CD4-positive, alpha-beta T cell treated with Interleukin-15 for 1 hour (primary cell): ENCODE measurements around the gene CCDC33.

Experiments used
- DNase-seq: peaks from one replicate; pipeline ENCODE4 v3.0.0-alpha.2; 2020

CCDC33 gene

DNA sequence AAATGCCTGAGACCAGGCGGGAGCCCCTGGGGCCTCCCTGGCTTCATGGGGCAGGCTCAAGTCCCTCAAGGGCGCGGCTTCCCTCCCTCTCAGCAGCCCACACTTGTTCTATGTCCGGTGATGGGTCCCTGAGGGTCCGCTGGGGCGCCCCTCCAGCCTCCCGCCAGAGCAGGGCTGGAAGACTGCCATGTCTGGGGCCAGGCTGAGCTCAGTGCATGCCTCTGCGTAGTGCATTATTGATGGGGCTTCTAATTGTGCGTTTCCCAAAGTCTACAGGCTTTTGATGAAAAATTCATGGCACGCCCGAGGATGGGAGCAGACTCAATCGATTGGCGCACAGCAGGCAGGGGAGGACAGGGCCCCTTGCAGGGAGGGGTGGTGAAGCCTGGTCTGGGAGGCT, 80.0 kb downstream of the CCDC33 start:
- no peak for DNase-seq

DNA sequence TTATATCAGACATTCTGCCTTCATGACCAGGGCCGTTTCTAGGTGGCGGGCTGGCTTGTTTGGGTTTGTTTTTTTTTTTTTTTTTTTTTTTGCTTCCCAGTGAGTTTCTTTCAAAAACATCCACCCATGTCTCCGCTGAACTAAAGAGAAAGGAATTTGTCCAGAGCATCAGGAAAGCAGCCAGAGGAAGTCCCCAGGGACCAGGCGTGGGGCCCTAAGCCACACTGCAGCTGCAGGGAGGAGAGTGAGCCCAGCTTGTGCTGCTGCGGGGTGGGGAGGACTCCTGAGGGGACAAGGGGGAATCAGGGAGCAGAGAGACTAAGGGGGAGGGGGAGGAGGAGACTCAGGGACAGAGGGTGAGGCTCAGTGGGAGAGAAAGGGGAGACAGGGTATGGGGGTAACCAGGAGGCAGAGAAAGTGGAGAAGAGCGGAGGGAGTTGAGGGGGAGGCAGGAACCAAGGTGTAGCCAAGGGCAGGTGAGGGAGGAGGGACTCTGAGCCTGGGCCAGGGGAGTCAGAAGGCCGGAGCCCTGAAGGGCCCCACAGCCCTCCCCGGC, 81.8 kb downstream of the CCDC33 start:
- no peak for DNase-seq

DNA sequence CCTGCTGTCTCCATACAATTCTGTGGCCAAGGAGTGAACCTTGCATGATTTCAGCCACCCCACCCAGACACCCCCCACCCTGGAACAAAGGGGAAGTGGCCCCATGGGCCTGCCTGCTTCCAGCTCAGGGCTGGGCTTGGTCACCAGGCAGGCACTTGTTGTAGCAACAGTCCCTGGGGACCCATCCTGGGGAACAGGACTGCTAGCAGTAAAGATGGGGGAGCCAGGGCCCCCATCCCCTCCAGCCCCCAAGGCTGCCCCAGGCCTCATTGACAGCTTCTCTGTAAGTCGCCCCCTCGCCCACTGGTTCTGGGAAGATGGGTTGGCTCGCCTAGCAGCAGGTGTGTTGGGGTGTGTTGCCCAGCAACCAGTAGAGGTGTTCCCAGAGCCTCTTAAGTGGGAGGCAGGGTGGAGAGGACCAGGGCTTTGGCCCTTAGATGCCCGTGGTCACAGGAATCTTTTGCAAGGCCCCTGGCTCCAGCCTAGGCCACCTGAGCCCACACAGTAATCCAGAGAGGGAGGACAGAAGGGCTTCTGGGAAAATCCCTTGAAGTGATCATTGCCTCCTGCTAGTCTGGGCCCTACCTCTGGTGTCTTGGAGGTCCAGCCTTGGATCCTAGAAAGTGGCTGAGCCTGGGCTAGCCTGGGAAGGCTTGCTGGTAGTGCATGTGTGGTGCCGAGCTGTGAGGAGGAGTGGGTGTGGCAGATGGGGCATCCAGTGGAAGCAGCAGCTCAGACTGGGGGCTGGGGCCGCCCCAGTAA, 82.4 kb downstream of the CCDC33 start:
- DNase-seq: no peak

DNA sequence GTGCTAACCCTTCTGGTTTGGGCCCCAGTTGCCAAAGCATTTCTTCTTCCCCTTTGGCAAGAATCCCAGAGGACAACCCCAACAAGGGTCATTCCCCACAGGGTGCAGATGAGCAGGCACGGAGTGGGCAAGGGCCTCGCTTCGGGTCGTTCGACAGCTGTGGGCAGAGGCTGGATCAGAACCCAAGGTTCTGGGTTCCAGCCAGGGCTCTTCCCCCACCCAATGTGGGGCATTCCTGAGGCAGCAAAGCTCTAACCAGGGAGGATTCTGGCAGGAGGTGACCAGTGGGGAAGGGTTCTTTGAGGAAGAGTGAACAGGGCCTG, 83.0 kb downstream of the CCDC33 start:
- no peak for DNase-seq

DNA sequence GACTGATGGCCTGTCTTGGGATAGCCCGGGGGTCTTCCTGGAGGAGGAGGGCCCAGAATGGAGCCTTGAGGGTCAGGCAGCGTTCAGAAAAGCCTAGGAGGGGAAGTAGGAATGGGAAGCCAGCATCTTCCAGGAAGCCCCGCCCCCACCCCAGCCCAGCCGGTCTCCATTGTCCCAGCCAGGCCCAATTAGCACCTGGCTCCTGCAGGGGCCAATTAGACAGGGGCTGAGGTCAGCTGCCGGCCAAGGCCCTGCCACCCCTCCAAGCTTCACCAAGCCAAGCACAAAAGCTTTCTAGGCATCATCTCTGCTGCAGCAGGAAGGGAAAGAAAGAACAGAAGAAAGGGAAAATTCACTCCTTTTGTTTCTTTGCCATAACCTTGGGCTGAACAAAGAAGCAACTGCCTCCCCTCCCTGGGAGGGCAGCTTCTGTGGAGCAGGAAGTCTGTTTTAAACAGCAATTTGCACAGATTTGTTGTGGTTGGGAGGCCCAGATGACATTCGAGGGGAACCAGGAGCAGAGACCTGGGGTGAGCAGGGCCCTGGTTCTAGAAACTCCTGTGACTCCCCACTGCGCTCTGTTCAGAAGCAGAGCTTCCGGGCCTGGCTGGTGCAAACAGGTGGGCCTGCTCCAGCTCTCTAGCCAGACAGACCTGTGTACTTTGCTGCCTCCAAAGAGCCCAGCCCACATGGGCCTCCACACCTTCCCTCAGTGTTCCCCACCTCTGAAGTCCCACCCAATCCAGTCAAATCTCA, 83.6 kb downstream of the CCDC33 start:
- DNase-seq: no peak

DNA sequence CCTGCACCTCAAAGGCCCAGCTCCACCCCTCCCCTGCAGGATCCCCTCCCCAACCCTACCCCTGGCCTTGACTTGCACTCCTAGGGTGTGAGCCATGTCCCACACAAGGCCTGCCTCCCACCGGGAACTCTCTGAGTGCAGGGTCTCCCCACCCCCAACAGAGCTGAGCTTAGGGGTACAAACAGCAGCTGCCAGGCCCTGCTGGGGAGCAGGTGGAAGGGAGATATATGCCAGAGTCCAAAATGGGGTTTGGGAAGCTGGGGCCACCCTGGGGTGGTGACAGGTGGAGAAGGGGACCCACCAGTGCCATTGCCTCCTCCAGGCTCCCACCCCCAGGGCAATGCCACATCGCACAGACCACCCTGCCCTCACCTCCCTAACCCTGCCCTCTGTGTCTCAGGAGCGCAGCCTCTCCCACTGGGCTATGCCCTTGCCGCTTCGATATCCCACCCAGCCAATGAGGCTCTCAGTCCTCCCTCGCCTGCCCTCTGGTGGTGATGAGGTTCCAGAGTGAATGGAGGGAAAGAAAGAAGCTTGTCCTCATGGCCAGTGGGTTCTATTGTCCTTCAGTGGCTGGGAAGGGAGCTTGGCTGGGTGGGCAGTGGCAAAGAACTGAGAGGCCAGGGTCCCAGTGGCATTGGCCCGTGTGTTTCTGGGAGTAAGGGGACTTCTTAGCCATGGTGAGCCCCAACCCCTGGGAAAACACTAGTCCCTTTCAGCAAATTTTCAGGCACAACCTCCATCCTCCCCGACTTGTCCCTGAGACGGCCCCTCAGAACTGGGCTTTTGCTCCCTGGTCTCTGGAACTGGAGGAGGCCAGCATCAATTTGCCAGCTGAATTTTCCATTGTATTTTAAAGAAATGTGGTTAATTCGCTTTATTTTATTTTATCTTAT, 84.5 kb downstream of the CCDC33 start:
- DNase-seq: no peak

DNA sequence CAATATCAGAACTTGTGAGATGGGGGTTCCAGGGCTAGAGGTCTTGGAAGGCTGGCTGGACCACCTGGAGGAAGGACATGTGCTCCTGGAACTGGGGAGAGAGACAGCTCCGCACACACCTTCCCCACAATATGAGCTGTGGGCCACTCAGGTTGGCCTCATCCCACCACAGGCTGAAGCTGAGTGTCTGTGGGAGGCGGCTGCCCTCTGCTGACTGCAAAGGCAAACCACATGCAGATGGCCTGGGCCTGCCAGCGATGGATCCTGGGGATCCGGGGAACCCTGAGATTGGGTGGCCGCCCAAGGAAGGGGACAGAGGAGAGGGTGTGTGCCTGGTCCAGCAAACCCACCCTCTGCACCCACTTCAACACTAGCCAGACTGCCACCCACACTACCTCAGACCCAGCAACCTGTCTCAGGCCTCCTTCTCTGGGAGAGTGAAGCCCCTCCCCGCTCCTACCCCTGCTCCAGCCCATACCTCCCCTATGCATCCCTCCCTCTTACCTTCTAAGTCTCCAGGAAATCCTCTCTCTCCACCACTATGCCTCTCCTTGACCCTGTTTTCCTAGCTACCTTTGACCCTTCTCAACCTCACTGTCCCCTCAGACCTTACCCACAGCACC, 86.5 kb downstream of the CCDC33 start:
- peak; percentile 53 for DNase-seq

DNA sequence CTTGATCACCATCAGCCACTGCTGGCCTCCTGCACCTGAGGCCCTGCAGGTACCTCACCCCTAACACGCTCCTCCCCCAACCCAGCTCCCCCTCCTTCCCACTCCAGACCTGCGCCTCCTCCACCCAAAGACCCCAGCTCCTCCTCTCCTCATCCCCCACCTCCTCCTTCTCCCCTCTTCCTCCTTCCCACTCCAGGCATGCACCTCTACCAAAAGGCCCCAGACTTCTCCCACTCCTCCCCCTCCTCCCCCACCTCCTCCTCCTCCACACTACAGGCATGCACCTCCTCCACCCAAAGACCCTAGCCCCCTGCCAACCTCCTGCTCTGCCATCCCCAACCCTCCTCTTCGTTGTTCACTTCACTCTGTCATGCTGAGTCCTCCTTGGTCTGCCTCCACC, 88.6 kb downstream of the CCDC33 start:
- no peak for DNase-seq

DNA sequence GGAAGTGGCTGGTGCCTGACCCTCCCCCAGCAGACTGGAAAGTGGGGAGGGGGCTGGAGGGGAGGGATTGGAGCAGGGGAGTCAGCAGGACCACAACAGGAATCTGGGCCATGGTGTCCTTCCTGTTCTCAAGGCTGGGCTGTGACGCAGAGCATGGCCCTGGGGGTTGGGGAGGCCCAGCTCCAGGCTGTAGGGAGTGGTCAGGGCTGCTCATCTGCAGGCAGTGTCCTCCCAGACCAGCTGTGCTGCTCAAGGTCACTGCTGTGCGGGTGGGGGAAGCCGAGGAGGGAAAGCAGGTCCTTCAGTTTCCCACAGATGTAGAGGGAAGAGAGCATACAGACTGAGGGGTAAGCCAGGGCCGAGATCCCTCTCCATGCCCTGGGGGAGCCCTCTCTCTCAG, 90.6 kb downstream of the CCDC33 start:
- no peak for DNase-seq

DNA sequence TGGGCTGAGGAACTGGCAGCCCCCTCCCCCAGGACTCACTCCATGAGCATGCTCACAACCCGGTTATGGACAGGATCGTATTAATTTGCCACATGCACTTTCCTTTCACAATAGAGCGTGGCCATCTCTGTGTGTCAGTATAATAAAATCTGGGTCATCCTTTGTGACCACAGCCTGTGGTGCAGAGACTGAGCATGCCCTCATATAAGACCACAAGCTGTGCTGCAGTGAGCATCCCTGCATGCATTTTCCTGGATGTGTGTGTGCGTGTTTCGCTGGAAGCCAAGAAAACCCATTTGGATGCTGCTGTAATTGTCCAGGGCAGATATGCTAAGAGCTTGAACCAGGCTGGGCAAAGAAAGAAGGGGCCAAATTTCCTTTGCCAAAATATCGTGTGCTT, 91.6 kb downstream of the CCDC33 start:
- no peak for DNase-seq

DNA sequence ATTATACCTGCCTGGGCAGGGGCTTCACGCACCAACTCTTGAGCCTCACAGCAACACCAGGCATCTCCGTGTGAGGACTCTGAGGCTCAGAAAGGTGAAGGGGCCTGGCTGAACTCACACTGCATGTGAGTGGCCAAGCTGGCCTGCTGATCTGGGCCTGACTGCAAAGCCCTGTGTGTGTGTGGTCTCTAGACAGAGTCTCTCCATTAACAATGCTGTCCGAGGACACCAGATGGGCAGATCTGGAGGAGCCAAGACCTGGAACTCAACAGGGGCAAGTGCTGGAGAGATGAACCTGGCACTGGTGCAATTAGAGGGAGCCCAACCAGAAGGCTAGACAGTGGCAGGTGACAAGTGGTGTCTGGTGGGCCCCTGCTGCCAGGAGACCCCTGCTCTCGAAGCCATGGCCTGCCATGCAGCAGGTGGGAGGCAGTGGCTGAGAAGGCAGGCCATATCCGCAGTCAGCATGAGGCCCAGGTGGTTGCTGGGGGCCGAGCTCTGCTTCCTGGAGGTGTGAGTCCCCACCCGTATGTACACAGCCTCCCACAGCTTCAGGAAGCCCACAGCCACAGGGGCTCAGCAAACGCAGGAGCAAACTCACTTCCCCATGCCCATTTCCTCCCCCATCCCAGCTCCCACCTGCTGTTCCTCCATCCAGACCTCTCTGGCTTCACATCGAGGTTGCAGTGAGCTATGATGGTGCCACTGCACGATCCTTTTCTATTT, 92.4 kb downstream of the CCDC33 start:
- no peak for DNase-seq

DNA sequence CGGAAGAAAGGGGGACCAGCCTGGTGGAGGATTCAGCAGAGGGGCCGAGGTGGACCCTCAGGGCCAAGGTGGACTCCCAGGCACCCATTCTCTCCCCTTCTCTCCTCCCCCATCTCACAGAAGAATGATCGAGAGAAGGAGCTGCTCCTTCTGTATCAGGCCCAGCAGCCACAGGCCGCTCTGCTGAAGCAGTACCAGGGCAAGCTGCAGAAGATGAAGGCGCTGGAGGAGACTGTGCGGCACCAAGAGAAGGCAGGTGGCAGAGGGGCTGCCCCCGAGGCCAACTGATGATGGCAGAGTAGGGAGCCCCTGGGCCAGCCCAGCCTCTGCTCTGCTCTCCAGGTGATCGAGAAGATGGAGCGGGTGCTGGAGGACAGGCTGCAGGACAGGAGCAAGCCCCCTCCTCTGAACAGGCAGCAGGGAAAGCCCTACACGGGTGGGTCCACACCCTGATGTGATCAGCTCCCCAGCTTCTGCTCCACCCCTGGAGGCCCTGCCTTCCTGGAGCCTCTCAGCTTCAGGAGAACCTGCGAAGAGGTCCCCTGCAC, 94.8 kb downstream of the CCDC33 start:
- DNase-seq: no peak

DNA sequence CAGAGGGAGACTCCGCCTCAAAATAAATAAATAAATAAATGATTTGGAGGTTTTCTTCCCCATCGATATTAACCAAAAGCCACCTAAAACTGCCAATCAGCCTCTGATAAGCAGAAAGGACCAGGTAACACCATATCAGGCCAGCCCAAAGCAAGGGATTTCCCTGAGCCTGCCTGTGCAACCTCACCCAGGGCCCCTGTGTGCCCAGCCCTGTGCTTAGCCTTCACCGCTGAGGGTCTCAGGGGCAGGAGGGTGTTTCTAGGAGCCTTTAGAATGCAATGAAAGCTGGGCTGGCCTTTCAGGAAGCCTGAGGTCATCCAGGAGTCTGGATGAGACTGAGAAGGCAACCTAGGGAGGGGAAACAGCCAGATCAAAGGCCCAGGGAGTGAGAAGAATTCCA, 95.9 kb downstream of the CCDC33 start:
- no peak for DNase-seq

DNA sequence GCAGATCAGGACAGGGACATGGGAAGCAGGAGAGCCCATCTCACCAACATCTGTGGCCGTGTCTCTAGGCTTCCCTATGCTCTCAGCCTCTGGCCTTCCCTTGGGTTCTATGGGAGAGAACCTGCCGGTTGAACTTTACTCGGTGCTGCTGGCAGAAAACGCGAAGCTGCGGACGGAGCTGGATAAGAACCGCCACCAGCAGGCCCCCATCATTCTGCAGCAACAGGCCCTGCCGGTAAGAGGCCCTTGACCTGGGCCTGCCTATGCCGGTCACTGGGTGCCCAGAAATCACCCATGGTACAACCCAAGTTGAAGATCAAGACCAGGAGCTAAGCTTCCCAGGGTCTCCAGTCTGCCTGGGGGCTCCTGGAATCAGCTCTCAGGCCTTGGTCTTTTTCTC, 96.5 kb downstream of the CCDC33 start:
- DNase-seq: no peak

DNA sequence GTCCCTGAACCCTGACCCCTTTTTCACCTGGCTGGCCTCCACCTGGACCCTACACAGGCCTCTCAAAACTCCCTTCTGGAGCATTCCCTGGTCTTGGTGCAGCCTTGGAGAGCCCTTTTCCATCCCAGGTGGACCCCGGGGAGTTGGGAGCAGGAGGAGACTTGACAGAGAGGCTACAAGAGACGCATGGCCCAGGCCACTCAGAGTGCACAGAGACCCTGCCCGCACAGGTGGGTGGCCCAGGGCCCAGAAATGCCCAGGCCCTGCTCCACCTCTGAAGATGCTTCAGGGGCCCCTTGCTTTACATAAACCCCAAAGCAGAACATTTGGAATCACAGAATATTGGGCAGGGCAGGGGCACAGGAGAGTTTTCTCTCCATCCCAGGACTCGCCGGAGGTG, 97.0 kb downstream of the CCDC33 start:
- DNase-seq: no peak

DNA sequence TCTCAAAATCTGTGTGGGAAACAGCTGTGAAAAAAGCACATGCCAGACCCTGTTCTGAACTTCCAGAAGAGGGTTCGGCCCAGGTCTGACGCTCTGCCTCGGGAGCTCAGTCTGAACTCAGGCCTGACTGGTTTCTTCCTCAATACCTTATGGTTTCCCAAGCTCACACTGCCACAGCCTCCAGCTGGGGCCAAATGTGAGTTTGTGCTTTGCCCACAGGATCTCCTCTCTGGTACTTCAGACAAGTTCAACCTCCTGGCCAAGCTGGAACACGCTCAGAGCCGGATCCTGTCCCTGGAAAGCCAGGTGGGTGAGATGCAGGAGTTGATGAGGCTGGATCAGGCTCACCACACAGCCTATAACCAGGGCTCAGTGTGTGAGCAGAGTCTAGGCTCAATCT, 97.5 kb downstream of the CCDC33 start:
- DNase-seq: no peak

DNA sequence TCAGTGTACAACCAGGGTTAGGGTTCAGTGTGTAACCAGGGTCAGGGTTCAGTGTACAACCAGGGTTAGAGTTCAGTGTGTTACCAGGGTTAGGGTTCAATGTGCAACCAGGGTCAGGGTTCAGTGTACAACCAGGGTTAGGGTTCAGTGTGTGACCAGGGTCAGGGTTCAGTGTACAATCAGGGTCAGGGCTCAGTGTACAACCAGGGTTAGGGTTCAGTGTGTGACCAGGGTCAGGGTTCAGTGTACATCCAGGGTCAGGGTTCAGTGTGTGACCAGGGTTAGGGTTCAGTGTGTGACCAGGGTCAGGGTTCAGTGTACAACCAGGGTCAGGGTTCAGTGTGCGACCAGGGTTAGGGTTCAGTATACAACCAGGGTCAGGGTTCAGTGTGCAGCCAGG, 98.0 kb downstream of the CCDC33 start:
- no peak for DNase-seq

DNA sequence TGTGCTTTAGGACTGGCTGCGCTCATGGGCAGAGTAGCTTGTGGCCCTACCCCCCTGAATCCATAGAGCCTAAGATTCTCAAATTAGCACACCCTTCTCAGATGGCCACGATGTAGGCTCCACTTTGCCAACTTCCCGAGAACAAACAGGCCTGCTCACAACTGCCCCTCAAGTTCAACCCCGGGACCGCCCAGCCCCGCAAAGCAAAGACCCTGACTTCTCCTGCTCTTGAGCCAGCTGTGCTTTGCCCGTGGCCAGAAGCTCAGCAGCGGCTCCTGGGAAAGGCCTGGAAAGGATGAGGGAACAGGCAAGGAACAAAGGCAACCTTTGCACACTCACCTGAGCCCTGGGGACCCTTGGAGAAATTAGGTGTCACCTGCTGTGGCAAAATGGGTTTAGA, 99.3 kb downstream of the CCDC33 start:
- no peak for DNase-seq

DNA sequence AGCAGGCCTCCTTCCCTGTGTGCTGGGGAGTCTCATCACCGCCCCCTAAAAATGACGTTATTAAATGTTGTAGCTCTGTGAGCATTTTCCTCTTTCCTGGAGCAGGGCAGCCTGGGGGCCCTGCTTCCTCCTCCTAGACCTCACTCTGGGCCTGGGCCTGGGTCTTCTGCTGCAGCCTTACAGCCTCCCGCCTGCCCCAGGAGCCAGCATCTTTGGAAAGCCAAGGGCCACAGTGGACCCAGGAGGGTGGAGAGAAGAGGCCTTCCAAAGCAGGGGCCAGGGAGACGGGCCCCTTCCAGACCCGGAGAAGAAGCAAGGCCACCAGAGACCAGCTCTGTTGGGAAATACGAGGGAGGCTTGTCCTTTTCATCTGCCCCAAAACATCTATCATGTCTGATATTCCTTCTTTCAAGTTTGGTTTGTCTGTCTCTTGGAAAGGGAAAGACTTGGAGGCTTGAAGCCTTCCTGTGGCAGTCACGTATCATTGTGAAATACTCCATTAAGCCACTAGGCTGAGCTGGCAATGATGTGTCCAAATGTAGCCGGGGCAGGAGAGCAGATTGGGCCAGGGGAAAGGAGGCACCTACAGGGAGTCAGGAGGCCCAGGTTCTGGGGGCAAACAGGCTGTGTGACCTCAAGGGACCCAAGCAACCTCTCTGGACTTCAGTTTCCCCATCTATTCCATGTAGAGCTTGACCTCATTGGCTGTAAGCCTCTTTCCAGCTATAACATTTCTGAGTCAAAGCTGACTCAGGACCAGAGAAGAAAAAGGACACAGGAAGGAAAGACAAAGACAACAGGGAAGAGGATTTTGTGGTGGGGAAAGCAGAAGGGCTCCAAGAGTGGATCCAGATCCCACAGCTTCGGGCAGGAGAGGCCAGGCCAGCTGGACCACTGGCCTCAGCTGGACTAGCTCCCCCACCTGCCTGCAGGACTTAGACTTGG, 100.2 kb downstream of the CCDC33 start:
- DNase-seq: no peak

DNA sequence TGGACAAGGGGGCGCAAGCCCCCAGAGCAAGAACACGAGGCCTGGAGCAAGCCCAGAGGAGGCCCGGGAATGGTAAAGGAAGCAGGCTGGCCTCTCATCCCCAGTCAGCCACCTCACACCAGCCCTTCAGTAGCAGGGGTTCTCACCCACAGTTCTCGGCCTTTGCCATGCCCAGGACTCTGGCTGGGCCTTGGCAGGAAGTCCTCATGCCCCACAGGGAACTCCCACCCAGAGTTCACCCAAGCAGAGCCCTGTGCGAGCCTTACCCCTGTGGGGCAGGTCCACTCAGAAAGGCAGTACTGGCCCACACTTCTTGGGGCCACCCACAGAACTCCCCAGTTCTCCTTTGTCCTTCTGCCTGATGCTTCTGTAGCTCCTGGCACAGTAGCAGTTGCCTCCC, 101.0 kb downstream of the CCDC33 start:
- DNase-seq: no peak
